DOHH2 (cell line): ENCODE results near the gene ABCC6.
"Not testable (repeated sequence)": the region's sequence is repeated elsewhere in the genome, so short reads cannot be mapped to it uniquely, and the experiment has no call there.

ENCODE experiments used
- H3F3A ChIP-seq: fragments of 200-600 bp; sonication (generic), shearing (Covaris generic); 2 replicates; pipeline ENCODE4 v1.6.0; 2016; ENCODE audit warnings: antibody characterized with exemption, mild to moderate bottlenecking; ENCODE audit not compliant: control insufficient read depth, insufficient read depth
- H3K27ac ChIP-seq: fragments of 200-600 bp; sonication (generic); 2 replicates; pipeline ENCODE4 v1.5.1; 2014; ENCODE audit warnings: low read depth, mild to moderate bottlenecking, low read length, moderate library complexity
- H3K27me3 ChIP-seq: fragments of 200-600 bp; sonication (generic); 2 replicates; pipeline ENCODE4 v1.6.1; 2014; ENCODE audit warnings: mild to moderate bottlenecking, low read length, mixed read lengths; ENCODE audit not compliant: control insufficient read depth
- H3K36me3 ChIP-seq: fragments of 200-600 bp; sonication (generic); 2 replicates; pipeline ENCODE4 v1.6.1; 2014; ENCODE audit warnings: mild to moderate bottlenecking, low read length, moderate library complexity, mixed read lengths; ENCODE audit not compliant: control insufficient read depth
- H3K4me1 ChIP-seq: fragments of 200-600 bp; sonication (generic); 2 replicates; pipeline ENCODE4 v1.6.1; 2014; ENCODE audit warnings: mild to moderate bottlenecking, low read length, mixed read lengths; ENCODE audit not compliant: control insufficient read depth
- H3K4me2 ChIP-seq: fragments of 200-600 bp; sonication (generic); 2 replicates; pipeline ENCODE4 v1.6.0; 2014; ENCODE audit warnings: mild to moderate bottlenecking, low read length, moderate library complexity
- H3K4me3 ChIP-seq: fragments of 200-600 bp; sonication (generic); 2 replicates; pipeline ENCODE4 v1.5.1; 2014; ENCODE audit warnings: mild to moderate bottlenecking, low read length, mixed read lengths
- H3K79me2 ChIP-seq: fragments of 200-600 bp; sonication (generic); 2 replicates; pipeline ENCODE4 v1.6.1; 2014; ENCODE audit warnings: mild to moderate bottlenecking, low read length, mixed read lengths; ENCODE audit not compliant: control insufficient read depth
- H3K9me2 ChIP-seq: fragments of 200-600 bp; sonication (generic); replicated peaks from 2 replicates; pipeline ENCODE4 v1.6.1; 2014; ENCODE audit warnings: mild to moderate bottlenecking, low read length, mixed read lengths; ENCODE audit not compliant: control insufficient read depth
- H3K9me3 ChIP-seq: fragments of 200-600 bp; sonication (generic); 2 replicates; pipeline ENCODE4 v1.6.1; 2014; ENCODE audit warnings: antibody characterized with exemption, low read length, mixed read lengths; ENCODE audit not compliant: control insufficient read depth, insufficient read depth
- H4K20me1 ChIP-seq: fragments of 200-600 bp; sonication (generic); 2 replicates; pipeline ENCODE4 v1.6.0; 2014; ENCODE audit warnings: low read depth, mild to moderate bottlenecking, antibody characterized with exemption, low read length, moderate library complexity; ENCODE audit not compliant: control insufficient read depth, insufficient read depth
- CTCF ChIP-seq: fragments of 200-600 bp; sonication (generic); IDR thresholded peaks from one replicate; pipeline ENCODE4 v1.5.1; 2014; ENCODE audit warnings: antibody characterized with exemption, mild to moderate bottlenecking, low read depth, low read length; ENCODE audit not compliant: poor library complexity, severe bottlenecking
- EZH2phosphoT487 ChIP-seq: fragments of 200-600 bp; sonication (generic); IDR thresholded peaks from 2 replicates; pipeline ENCODE4 v1.6.1; 2017; ENCODE audit warnings: borderline replicate concordance, mild to moderate bottlenecking, antibody characterized with exemption, low read length, moderate library complexity, mixed read lengths

ABCC6 gene

GRCh38 chr16:16191493-16192167 lies 31.7 kb downstream of the ABCC6 start:
- TF ChIP-seq EZH2phosphoT487 (no peak), CTCF (no peak)
- Histone ChIP-seq H4K20me1 (no peaks in the 10 kb centered on the region), H3K36me3 (no peaks in the 10 kb centered on the region), H3K79me2 (no peaks in the 10 kb centered on the region), H3F3A (no peaks in the 10 kb centered on the region; the same call in 1 of the 2 replicates), H3K27me3 (peaks cover 7% of the 10 kb centered on the region; the same call in 1 of the 2 replicates), H3K4me1 (no peaks in the 10 kb centered on the region), H3K9me3 (no peaks in the 10 kb centered on the region), H3K4me3 (no peak overlapping the region), H3K27ac (no peak overlapping the region), H3K9me2 (no peaks in the 10 kb centered on the region), H3K4me2 (no peak overlapping the region)

- H4K20me1 ChIP-seq, H3K4me2 ChIP-seq, H3K9me3 ChIP-seq, H3K27ac ChIP-seq, H3K4me3 ChIP-seq, H3K79me2 ChIP-seq, H3F3A ChIP-seq, H3K36me3 ChIP-seq, H3K27me3 ChIP-seq, H3K9me2 ChIP-seq, H3K4me1 ChIP-seq: not testable (repeated sequence)
Observed at GRCh38 chr16:16190966-16191365, 32.3 kb downstream of the ABCC6 start.

GRCh38 chr16:16190546-16190945 lies 32.7 kb downstream of the ABCC6 start:
- H3F3A ChIP-seq = no peaks in the 10 kb centered on the region
- no peaks in the 10 kb centered on the region for H3K9me2 ChIP-seq
- no peak overlapping the region for H3K4me2 ChIP-seq
- no peaks in the 10 kb centered on the region for H4K20me1 ChIP-seq
- H3K79me2 ChIP-seq = no peaks in the 10 kb centered on the region
- TF ChIP-seq CTCF = no peak
- no peak for TF ChIP-seq EZH2phosphoT487
- H3K36me3 ChIP-seq = no peaks in the 10 kb centered on the region
- H3K4me1 ChIP-seq = no peaks in the 10 kb centered on the region
- H3K27ac ChIP-seq = no peak overlapping the region
- no peak overlapping the region for H3K4me3 ChIP-seq
- no peaks in the 10 kb centered on the region for H3K9me3 ChIP-seq
- H3K27me3 ChIP-seq = peaks cover 7% of the 10 kb centered on the region; the same call in 1 of the 2 replicates

- Histone ChIP-seq H3K36me3 (no peaks in the 10 kb centered on the region), H3K27me3 (peaks cover 7% of the 10 kb centered on the region; the same call in 1 of the 2 replicates), H3K27ac (no peak overlapping the region), H3K4me2 (no peak overlapping the region), H3K79me2 (no peaks in the 10 kb centered on the region), H3F3A (no peaks in the 10 kb centered on the region), H4K20me1 (no peaks in the 10 kb centered on the region), H3K4me3 (no peak overlapping the region), H3K4me1 (no peaks in the 10 kb centered on the region), H3K9me3 (no peaks in the 10 kb centered on the region), H3K9me2 (no peaks in the 10 kb centered on the region)
- TF ChIP-seq CTCF (no peak), EZH2phosphoT487 (no peak)
Observed at GRCh38 chr16:16189842-16190241, 33.5 kb downstream of the ABCC6 start.
